Type B pancreatic cell (in vitro differentiated cells): Measurements from ENCODE around the gene BCAR1. TPM values are rescaled to one million over a fixed set of nuclear protein-coding genes. Genes with fewer than 3 reads are reported as not detected.

Experiments used
- DNase-seq: peaks from one replicate; pipeline ENCODE4 v3.0.0; 2021; ENCODE audit warnings: mixed read lengths; ENCODE audit not compliant: unreplicated experiment; ENCODE audit errors: extremely low spot score
- H3K27ac Mint-ChIP-seq: 2 replicates; pipeline ENCODE4 v1.8.0; 2021; ENCODE audit warnings: mild to moderate bottlenecking, mixed read lengths
- H3K27me3 Mint-ChIP-seq: 2 replicates; pipeline ENCODE4 v1.8.0; 2021; ENCODE audit warnings: mixed read lengths
- H3K36me3 Mint-ChIP-seq: 2 replicates; pipeline ENCODE4 v1.8.0; 2021; ENCODE audit warnings: mixed read lengths
- H3K4me1 Mint-ChIP-seq: one replicate; pipeline ENCODE4 v1.8.0; 2021; ENCODE audit warnings: mixed read lengths; ENCODE audit not compliant: unreplicated experiment
- H3K4me3 Mint-ChIP-seq: 2 replicates; pipeline ENCODE4 v1.8.0; 2021; ENCODE audit warnings: mild to moderate bottlenecking, mixed read lengths
- H3K9me3 Mint-ChIP-seq: 2 replicates; pipeline ENCODE4 v1.8.0; 2021; ENCODE audit warnings: mixed read lengths
- total RNA-seq: library from RNA; stranded (reverse); gene quantifications from 2 replicates; pipeline ENCODE4 v1.2.1, GENCODE V29; 2021; ENCODE audit warnings: low replicate concordance
- TF ChIP-seq, protein P1 (sequence below): fragments of 200-600 bp; sonication (generic); conservative IDR thresholded peaks from 2 replicates; pipeline ENCODE4 v1.5.0; 2021; ENCODE audit warnings: antibody characterized with exemption, mild to moderate bottlenecking

Gene BCAR1
- total RNA-seq, 1 donor from 2014 or later = 73.0 TPM

DNA sequence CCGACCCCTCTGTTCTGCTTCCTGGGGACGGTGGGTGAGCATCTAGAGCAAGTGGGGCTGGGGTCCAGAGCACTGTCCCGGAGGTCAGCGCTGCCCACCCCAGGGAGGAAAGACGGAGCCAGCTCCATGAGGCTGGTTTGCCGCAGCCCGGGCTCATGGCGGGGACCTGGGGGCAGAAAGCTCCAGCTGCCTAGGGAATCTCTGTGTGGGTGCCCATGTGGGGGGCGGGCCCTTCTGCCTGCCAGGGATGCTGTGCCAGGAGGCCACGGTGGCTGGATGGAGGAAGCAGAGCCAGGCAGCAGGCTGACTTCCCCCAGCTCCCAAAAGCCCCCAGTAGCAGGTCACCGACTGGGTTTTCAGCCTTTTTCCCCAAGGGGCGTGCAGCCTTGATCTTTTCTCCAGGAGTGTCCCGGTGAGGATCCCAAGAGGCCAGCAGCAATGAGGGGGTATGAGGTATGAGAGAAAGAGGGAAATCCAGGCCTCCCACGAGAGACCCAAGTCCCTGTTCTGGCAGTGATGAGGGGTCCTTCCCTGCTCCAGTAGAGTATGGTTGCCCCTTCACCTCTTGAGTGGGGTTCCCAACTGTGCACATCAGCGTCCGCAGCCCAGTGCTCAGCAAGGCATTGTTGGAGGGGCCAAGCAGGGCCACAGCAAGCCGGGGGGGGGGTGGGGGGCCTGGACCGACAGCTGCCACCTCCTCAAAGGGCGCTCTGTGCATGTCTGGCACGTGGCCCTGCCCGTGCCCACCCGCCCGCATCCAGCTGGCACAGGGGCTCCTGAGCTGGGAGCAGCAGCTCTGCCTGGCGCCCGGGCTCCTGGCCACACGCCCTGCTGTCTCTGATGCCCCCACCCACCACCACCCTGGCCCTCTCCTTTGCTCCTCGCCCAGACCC, 15.6 kb upstream of the BCAR1 start:
- no peaks in the 10 kb centered on the region for H3K9me3 Mint-ChIP-seq

DNA sequence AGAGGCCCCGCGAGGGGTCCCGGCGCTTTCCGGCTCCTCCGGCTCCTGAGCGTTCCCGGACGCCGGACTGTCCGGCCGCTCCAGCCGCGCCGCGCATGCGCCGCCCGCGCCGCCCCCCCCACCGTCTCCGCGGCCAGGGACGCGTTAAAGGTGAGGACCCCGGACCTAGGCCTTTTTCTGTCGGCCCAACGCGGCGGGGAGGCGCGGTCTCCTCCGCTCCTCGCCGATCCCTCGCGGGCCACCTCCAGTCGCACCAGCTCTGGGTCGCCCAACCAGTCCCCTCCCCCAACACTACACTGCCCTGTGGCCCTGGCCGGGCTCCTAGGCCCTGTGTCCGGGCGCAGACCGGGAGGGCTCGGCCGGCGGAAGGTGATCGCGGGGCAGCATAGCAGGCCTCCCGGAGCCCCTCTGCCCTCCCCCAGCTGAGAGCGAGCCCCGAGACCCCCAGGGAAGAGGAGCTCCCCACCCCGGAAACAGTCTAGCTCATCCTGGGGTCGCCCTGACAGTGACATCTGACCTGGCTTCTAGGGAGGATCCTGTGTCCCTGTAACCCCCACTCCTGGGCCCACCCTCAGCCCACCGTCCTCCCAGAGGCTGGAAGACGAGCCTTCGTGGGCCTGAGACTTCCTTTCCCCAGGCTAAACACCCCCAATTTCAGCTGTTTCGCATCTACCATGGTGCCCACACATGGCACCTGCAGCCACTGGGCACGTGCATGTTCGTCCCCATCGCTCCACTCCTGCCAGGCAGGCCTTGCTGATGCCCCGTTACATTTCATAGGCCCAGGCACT, 14.7 kb upstream of the BCAR1 start:
- Mint-ChIP-seq H3K4me1 (peaks cover 24% of the 10 kb centered on the region), H3K9me3 (no peaks in the 10 kb centered on the region), H3K27me3 (no peaks in the 10 kb centered on the region)

More for the DNA sequence above, 15.6 kb upstream of the BCAR1 start:
- Mint-ChIP-seq H3K4me1 (peaks cover 25% of the 10 kb centered on the region), H3K27me3 (no peaks in the 10 kb centered on the region), H3K4me3 (peak overlapping the region; percentile 91), H3K27ac (peak overlapping the region; percentile 74), H3K36me3 (no peaks in the 10 kb centered on the region)
- TF ChIP-seq, protein P1, sequence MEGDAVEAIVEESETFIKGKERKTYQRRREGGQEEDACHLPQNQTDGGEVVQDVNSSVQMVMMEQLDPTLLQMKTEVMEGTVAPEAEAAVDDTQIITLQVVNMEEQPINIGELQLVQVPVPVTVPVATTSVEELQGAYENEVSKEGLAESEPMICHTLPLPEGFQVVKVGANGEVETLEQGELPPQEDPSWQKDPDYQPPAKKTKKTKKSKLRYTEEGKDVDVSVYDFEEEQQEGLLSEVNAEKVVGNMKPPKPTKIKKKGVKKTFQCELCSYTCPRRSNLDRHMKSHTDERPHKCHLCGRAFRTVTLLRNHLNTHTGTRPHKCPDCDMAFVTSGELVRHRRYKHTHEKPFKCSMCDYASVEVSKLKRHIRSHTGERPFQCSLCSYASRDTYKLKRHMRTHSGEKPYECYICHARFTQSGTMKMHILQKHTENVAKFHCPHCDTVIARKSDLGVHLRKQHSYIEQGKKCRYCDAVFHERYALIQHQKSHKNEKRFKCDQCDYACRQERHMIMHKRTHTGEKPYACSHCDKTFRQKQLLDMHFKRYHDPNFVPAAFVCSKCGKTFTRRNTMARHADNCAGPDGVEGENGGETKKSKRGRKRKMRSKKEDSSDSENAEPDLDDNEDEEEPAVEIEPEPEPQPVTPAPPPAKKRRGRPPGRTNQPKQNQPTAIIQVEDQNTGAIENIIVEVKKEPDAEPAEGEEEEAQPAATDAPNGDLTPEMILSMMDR = no peak
- no peak for DNase-seq

DNA sequence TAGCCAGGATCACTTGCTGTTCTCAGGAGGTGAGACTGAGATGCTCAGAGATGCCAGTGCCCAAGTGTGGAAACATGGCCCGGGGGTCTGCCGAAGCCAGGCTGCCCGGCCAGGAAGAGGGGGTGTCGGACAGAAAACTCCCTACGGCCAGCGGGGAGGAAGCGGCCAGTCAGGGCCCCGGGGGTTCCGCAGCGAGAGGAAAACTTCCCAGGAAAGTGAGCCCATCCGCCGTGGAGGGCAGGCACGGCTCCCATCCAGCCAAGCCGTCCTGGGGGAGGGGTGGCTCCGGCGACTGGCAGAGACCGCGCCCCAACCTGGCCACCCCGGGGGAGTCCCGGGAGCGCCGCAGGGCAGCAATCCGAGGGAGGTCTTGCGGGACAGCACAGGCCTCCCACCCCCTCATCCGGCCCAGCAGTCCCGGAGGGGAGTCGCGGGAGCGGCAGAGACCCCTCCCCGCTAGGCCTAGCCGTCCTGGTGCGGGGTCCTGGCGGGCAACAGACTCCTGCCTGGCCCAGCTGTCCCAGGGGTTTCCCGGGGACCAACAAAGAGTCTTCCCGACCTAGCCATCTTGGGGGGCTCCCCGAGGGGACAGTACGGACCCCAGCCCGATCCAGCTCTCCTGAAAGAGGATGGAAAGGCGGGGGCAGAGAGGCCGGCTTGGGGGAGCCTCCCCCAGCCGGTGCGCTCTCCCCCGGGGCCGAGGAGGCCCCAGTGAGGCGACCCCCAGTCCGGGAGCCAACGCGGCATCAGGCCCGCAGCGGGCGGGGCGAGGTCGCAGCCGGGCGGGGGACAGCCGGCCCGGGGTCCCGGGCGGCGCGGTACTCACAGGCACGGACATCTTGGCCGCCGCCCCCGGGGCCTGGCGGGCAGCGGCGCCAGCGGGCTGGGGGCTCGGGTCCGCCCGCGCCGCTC, 13.8 kb upstream of the BCAR1 start:
- H3K36me3 Mint-ChIP-seq = no peaks in the 10 kb centered on the region
- H3K4me1 Mint-ChIP-seq = peaks cover 30% of the 10 kb centered on the region
- peak; percentile 73 for DNase-seq
- TF ChIP-seq, protein P1 = no peak
- H3K27ac Mint-ChIP-seq = peak overlapping the region; percentile 79
- H3K4me3 Mint-ChIP-seq = peak overlapping the region; percentile 88
- no peaks in the 10 kb centered on the region for H3K27me3 Mint-ChIP-seq
- no peaks in the 10 kb centered on the region for H3K9me3 Mint-ChIP-seq

More for the DNA sequence above, 14.7 kb upstream of the BCAR1 start:
- TF ChIP-seq, protein P1 = no peak
- Mint-ChIP-seq H3K4me3 (peak overlapping the region; percentile 91), H3K27ac (peak overlapping the region; percentile 74), H3K36me3 (no peaks in the 10 kb centered on the region)
- DNase-seq = peak; percentile 91

DNA sequence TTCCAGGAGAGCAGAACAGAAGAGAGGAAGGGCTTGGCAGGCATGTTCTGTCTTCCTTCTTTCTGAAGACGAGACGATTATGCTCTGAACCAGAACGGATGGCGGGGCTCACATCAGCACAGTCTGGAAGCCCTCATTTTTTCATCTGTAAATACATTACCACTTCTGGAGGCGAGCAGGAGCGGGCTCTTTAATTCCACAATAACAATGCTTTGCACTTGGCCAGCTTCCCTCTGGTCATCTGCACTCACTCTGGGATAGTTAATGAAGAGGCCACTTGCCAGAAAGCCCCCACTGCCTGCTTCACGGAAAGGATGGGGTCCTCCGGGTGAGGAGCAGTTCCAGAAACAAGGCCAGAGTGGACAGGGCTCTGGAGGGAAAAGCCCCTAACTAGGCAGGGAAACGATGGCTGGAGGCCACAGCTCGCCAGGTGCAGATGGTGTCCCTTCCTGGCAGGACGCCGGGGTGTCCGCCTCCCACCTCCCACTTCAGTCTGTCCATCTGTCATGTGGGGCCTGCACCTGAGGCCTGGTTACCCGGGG, 13.1 kb upstream of the BCAR1 start:
- Mint-ChIP-seq H3K36me3 (no peaks in the 10 kb centered on the region), H3K9me3 (no peaks in the 10 kb centered on the region), H3K27me3 (no peaks in the 10 kb centered on the region), H3K27ac (peak overlapping the region; percentile 79), H3K4me1 (peaks cover 30% of the 10 kb centered on the region), H3K4me3 (peak overlapping the region; percentile 88)
- TF ChIP-seq, protein P1 = no peak
- DNase-seq = no peak

DNA sequence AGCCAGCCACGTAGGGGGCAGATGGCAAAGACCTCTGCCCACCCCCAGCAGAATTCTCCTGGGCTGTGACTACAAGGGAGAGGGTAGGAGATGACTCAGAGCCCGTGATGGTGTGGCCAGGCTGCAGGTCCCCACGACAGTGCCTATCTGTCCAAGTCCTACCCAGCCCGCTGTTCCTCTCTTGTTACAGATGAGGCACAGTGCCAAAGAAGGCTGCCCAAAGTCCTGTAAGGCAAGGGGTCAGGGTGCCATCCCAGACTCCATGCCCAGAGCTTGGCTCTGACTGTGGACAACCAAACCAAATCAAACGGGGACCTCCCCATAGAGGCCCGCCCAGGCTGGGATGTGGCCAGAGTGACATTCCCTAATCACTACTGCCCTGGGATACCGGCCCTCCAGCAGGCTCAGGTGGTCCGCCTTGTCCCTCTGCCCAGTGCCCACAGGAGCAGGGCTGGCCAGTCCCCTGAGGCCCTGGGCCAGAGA, 12.6 kb upstream of the BCAR1 start:
- peak overlapping the region; percentile 88 for H3K4me3 Mint-ChIP-seq
- no peaks in the 10 kb centered on the region for H3K36me3 Mint-ChIP-seq
- H3K4me1 Mint-ChIP-seq = peaks cover 30% of the 10 kb centered on the region
- TF ChIP-seq, protein P1 = no peak
- no peaks in the 10 kb centered on the region for H3K27me3 Mint-ChIP-seq
- DNase-seq = peak; percentile 58
- peak overlapping the region; percentile 79 for H3K27ac Mint-ChIP-seq
- H3K9me3 Mint-ChIP-seq = no peaks in the 10 kb centered on the region
